COLO668 (cell line): Measurements from ENCODE around the gene AIF1L.

ENCODE experiments used
- DNase-seq: peaks from one replicate; lab custom pipeline; 2025; ENCODE audit not compliant: unreplicated experiment; lab: John Stamatoyannopoulos, UW

Gene AIF1L

DNA sequence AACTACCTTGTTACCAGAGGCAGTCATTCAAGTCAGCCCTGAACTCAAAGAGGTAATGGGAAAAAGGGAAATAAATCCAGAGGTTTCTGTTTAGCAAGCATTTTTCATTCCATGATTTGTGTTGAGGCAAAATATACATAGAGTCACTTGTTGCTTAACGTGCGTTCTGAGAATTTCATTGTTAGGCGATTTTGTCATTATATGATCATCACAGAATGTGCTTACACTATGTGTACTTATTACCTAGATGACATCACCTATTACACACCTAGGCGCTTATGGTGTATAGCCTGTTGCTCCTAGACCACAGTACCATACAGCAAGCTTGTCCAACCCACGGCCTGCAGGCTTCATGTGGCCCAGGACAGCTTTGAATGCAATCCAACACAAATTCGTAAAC is 65.3 kb downstream of the AIF1L start:
- DNase-seq, result no peak

- DNase-seq, result no peak
Observed at GRCh38 chr9:131162886-131163285, 66.6 kb downstream of the AIF1L start.

DNA sequence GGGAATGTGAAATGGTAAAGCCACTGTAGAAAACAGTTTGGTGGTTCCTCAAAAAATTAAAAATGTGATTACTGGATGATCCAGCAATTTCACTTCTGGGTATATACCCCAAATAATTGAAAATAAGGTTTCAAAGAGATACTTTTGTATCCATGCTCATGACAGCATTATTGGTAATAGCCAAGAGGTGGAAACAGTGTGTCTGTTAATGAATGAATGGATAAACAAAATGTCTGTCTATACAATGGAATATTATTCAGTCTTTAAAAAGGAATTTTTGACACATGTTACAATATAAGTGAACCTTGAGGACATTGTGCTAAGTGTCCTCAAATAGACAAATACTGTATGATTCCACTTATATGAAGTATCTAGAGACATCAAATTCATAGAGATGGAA is 69.2 kb downstream of the AIF1L start:
- no peak for DNase-seq

DNA sequence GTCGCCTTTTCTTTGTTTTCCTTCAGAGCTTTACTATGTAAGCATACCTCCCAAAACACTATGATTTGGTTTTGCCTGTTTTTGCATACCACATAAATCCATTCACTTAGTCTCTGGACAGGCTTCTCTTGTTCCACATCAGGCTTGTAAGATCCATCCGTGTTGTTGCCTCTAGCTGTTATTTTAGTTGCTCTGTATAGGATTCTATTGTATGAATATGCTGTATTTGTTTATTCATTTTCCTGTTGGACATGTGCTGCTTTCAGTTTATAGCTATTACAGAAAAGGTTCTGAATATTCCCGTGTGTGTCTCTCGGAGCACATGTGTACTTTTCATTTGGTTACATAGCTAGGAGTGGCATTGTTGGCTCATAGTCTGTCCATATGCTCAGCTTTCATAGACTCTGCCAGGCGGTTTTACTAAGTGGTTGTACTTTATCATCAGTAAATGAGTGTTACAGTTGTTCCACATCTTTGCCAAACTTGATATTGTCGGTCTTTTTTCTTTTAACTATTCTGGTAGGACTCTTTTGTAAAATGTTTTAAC is 70.9 kb downstream of the AIF1L start:
- no peak for DNase-seq

DNA sequence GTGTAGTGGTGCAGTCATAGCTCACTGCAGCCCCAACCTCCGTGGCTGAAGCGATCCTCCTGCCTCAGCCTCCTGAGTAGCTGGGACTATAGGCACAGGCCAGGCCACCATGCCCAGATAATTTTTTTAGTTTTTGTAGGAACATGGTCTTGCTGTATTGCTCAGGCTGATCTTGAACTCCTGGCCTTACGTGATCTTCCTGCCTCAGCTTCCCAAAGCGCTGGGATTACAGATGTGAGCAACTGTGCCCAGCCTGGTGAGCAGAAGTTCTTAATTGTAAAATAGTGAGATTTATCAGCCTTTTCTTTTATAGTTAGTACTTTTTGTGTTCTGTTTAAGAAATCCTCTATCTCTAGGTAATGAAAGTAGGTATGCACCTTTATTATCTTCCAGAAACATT is 71.6 kb downstream of the AIF1L start:
- DNase-seq, result no peak

GRCh38 chr9:131169563-131170240 is 73.4 kb downstream of the AIF1L start:
- no peak for DNase-seq
